Measurements from ENCODE around the gene HM13. TPM values are rescaled to one million over a fixed set of nuclear protein-coding genes. Genes with fewer than 3 reads are reported as not detected.
"Not testable (repeated sequence)": the region's sequence is repeated elsewhere in the genome, so short reads cannot be mapped to it uniquely, and the experiment has no call there.

HM13 gene
- total and polyA plus RNA-seq, 2 donors (not counting 3 experiments of a cell fraction or from before 2014, with no cell fraction given): 211 to 218 TPM

- H3K4me2 ChIP-seq (ENCODE audit: insufficient read depth, low read length): peak overlapping the region; percentile 71
- dilution Hi-C loops (cut with MboI; ENCODE audit: extremely low pct_ligation_motif_present, low sequenced_read_pairs): no loop called here
- peak overlapping the region; percentile 100 for H3K27ac ChIP-seq (ENCODE audit: insufficient read depth, low read depth, low read length)
- FAIRE-seq: peak; percentile 77
- H3K9me3 ChIP-seq (replicated peaks; ENCODE audit: control insufficient read depth, insufficient read depth, low read length): no peaks in the 10 kb centered on the region
- intact Hi-C loops (cut with micrococcal nuclease): no loop called here
- H3K79me2 ChIP-seq (ENCODE audit: control insufficient read depth, insufficient read depth, low read length): peaks cover 26% of the 10 kb centered on the region
- H3K4me3 ChIP-seq (replicated peaks in 1 of 3; ENCODE audit: insufficient read depth in 1 of 3, low read depth in 1 of 3, low read length in 3 of 3): no peak overlapping the region
- DNase-seq (ENCODE audit: low read depth, low spot score): peak; percentile 81
- no peaks in the 10 kb centered on the region for H3K9me1 ChIP-seq (replicated peaks; ENCODE audit: control insufficient read depth, extremely low read depth, insufficient read depth, low read length)
- no TSS peak for BruUV-seq (replicated peaks)
- ChIA-PET CTCF (interaction anchor here (1.6 to 12.8 kb wide), 2 partner anchors 43 to 115 kb away, joined by 4 to 1817 read pairs; no protein-coding TSS in a partner anchor), POLR2A (interaction anchor here (1.0 to 2.8 kb wide), 4 partner anchors 35 to 48 kb away, joined by 6 to 20 read pairs (median 7); no protein-coding TSS in a partner anchor)
- peaks cover 52% of the 10 kb centered on the region for H3K4me1 ChIP-seq (ENCODE audit: control insufficient read depth, extremely low read depth, insufficient read depth, low read length)
- H3K36me3 ChIP-seq (ENCODE audit: control insufficient read depth in 2 of 2, extremely low read depth in 1 of 2, insufficient read depth in 2 of 2, low read length in 2 of 2): no peaks in the 10 kb centered on the region
- peak overlapping the region; percentile 36 for H2AFZ ChIP-seq (ENCODE audit: low read depth, low read length)
- TF ChIP-seq MYC (IDR thresholded peaks at IDR 0.05; ENCODE audit: low read depth, low read length) (no peak), POLR2A (IDR thresholded peaks at IDR 0.05; ENCODE audit: low read depth, low read length) (no peak), JUN (IDR thresholded peaks at IDR 0.05; ENCODE audit: borderline replicate concordance, insufficient read depth, insufficient read length, low read depth) (no peak), FOS (IDR thresholded peaks at IDR 0.05; ENCODE audit: borderline replicate concordance, insufficient read depth, low read length) (no peak)
- H4K20me1 ChIP-seq (replicated peaks; ENCODE audit: control insufficient read depth, extremely low read depth, insufficient read depth, low read length): no peaks in the 10 kb centered on the region
- peak overlapping the region; percentile 99 for H3K9ac ChIP-seq (replicated peaks; ENCODE audit: extremely low read depth, insufficient read depth, low read length)
- no peaks in the 10 kb centered on the region for H3K27me3 ChIP-seq (ENCODE audit: control insufficient read depth in 2 of 2, insufficient read depth in 2 of 2, low read length in 2 of 2)
Measured at GRCh38 chr20:31608251-31608945, 94.2 kb downstream of the HM13 start.

DNA sequence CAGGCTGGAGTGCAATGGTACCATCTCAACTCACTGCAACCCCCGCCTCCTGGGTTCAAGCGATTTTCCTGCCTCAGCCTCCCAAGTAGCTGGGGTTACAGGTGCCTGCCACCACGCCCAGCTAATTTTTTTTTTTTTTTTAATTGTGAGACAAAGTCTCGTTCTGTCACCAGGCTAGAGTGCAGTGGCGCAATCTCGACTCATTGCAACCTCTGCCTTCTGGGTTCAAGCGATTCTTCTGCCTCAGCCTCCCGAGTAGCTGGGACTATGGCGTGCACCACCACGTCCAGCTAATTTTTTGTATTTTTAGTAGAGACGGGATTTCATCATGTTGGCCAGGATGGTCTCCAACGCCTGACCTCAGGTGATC is 98.0 kb downstream of the HM13 start:
- H3K9ac ChIP-seq (replicated peaks; ENCODE audit: extremely low read depth, insufficient read depth, low read length); dilution Hi-C loops (cut with MboI; ENCODE audit: extremely low pct_ligation_motif_present, low sequenced_read_pairs); H3K36me3 ChIP-seq (ENCODE audit: control insufficient read depth in 2 of 2, extremely low read depth in 1 of 2, insufficient read depth in 2 of 2, low read length in 2 of 2); H3K9me3 ChIP-seq (replicated peaks; ENCODE audit: control insufficient read depth, insufficient read depth, low read length); H2AFZ ChIP-seq (ENCODE audit: low read depth, low read length); H3K4me2 ChIP-seq (ENCODE audit: insufficient read depth, low read length); H3K27me3 ChIP-seq (ENCODE audit: control insufficient read depth in 2 of 2, insufficient read depth in 2 of 2, low read length in 2 of 2); DNase-seq (ENCODE audit: low read depth, low spot score); H3K79me2 ChIP-seq (ENCODE audit: control insufficient read depth, insufficient read depth, low read length); H3K4me3 ChIP-seq (replicated peaks in 1 of 3; ENCODE audit: insufficient read depth in 1 of 3, low read depth in 1 of 3, low read length in 3 of 3); H4K20me1 ChIP-seq (replicated peaks; ENCODE audit: control insufficient read depth, extremely low read depth, insufficient read depth, low read length); BruUV-seq (replicated peaks); H3K9me1 ChIP-seq (replicated peaks; ENCODE audit: control insufficient read depth, extremely low read depth, insufficient read depth, low read length); FAIRE-seq: not testable (repeated sequence)
- intact Hi-C loops (cut with micrococcal nuclease): loop anchor here (1.0 to 2.0 kb wide), 3 partner anchors 43 to 95 kb away; no protein-coding TSS in a partner anchor
- Histone ChIP-seq H3K4me1 (ENCODE audit: control insufficient read depth, extremely low read depth, insufficient read depth, low read length) (peaks cover 34% of the 10 kb centered on the region), H3K27ac (ENCODE audit: insufficient read depth, low read depth, low read length) (peak overlapping the region; percentile 43)
- POLR2A ChIA-PET: interaction anchor here (1.2 to 2.9 kb wide), 5 partner anchors 40 to 55 kb away, joined by 6 to 29 read pairs (median 14); no protein-coding TSS in a partner anchor
- CTCF ChIA-PET: interaction anchor here (1.2 to 12.8 kb wide), 27 partner anchors 8 to 153 kb away, joined by 3 to 1817 read pairs (median 8); partner anchors contain the start of genes BCL2L1, HM13 and ID1

Data from endothelial cell of umbilical vein (primary cell).